ENCODE data around the gene LCN12.

Gene LCN12

GRCh38 chr9:136962163-136962562 is 10.1 kb downstream of the LCN12 start:
- no peak overlapping the region for H2AFZ ChIP-seq (ENCODE audit: low read depth, low read length)
- H3K27me3 ChIP-seq (ENCODE audit: insufficient read depth, low read length): peaks cover 6% of the 10 kb centered on the region
- peaks cover 17% of the 10 kb centered on the region for H3K4me1 ChIP-seq (ENCODE audit: insufficient read depth, low read length)
- H3K9me3 ChIP-seq (ENCODE audit: low read length): no peaks in the 10 kb centered on the region
- H3K36me3 ChIP-seq (ENCODE audit: insufficient read depth, low read length): no peaks in the 10 kb centered on the region
- no peak overlapping the region for H3K4me3 ChIP-seq (ENCODE audit: low read length)

GRCh38 chr9:136962701-136963248 is 10.7 kb downstream of the LCN12 start:
- Histone ChIP-seq H3K27me3 (ENCODE audit: insufficient read depth, low read length) (peaks cover 6% of the 10 kb centered on the region), H3K36me3 (ENCODE audit: insufficient read depth, low read length) (no peaks in the 10 kb centered on the region), H3K4me3 (ENCODE audit: low read length) (no peak overlapping the region), H2AFZ (ENCODE audit: low read depth, low read length) (no peak overlapping the region), H3K9me3 (ENCODE audit: low read length) (no peaks in the 10 kb centered on the region), H3K4me1 (ENCODE audit: insufficient read depth, low read length) (peaks cover 17% of the 10 kb centered on the region)

- Histone ChIP-seq H3K4me3 (ENCODE audit: low read length) (no peak overlapping the region), H3K4me1 (ENCODE audit: insufficient read depth, low read length) (peaks cover 17% of the 10 kb centered on the region), H3K27me3 (ENCODE audit: insufficient read depth, low read length) (peaks cover 6% of the 10 kb centered on the region), H3K9me3 (ENCODE audit: low read length) (no peaks in the 10 kb centered on the region), H3K36me3 (ENCODE audit: insufficient read depth, low read length) (no peaks in the 10 kb centered on the region), H2AFZ (ENCODE audit: low read depth, low read length) (no peak overlapping the region)
Observed at GRCh38 chr9:136963341-136963740, 11.3 kb downstream of the LCN12 start.

- H3K4me3 ChIP-seq (ENCODE audit: low read length): no peak overlapping the region
- H3K36me3 ChIP-seq (ENCODE audit: insufficient read depth, low read length): no peaks in the 10 kb centered on the region
- peaks cover 6% of the 10 kb centered on the region for H3K27me3 ChIP-seq (ENCODE audit: insufficient read depth, low read length)
- no peaks in the 10 kb centered on the region for H3K9me3 ChIP-seq (ENCODE audit: low read length)
- peaks cover 17% of the 10 kb centered on the region for H3K4me1 ChIP-seq (ENCODE audit: insufficient read depth, low read length)
- no peak overlapping the region for H2AFZ ChIP-seq (ENCODE audit: low read depth, low read length)
Observed at GRCh38 chr9:136963751-136964150, 11.7 kb downstream of the LCN12 start.

GRCh38 chr9:136964171-136964689 is 12.2 kb downstream of the LCN12 start:
- Histone ChIP-seq H3K4me3 (ENCODE audit: low read length) (no peak overlapping the region), H3K36me3 (ENCODE audit: insufficient read depth, low read length) (no peaks in the 10 kb centered on the region), H3K4me1 (ENCODE audit: insufficient read depth, low read length) (peaks cover 17% of the 10 kb centered on the region), H3K27me3 (ENCODE audit: insufficient read depth, low read length) (peaks cover 6% of the 10 kb centered on the region), H3K9me3 (ENCODE audit: low read length) (no peaks in the 10 kb centered on the region), H2AFZ (ENCODE audit: low read depth, low read length) (no peak overlapping the region)

GRCh38 chr9:136964833-136965422 is 12.9 kb downstream of the LCN12 start:
- H3K4me1 ChIP-seq (ENCODE audit: insufficient read depth, low read length): peaks cover 17% of the 10 kb centered on the region

GRCh38 chr9:136965771-136966484 is 13.9 kb downstream of the LCN12 start:
- Histone ChIP-seq H3K27me3 (ENCODE audit: insufficient read depth, low read length) (peaks cover 16% of the 10 kb centered on the region), H3K4me1 (ENCODE audit: insufficient read depth, low read length) (peaks cover 17% of the 10 kb centered on the region), H2AFZ (ENCODE audit: low read depth, low read length) (no peak overlapping the region), H3K4me3 (ENCODE audit: low read length) (no peak overlapping the region), H3K9me3 (ENCODE audit: low read length) (no peaks in the 10 kb centered on the region), H3K36me3 (ENCODE audit: insufficient read depth, low read length) (no peaks in the 10 kb centered on the region)

More at GRCh38 chr9:136964833-136965422, 12.9 kb downstream of the LCN12 start:
- H3K4me3 ChIP-seq (ENCODE audit: low read length): no peak overlapping the region
- no peaks in the 10 kb centered on the region for H3K9me3 ChIP-seq (ENCODE audit: low read length)
- no peak overlapping the region for H2AFZ ChIP-seq (ENCODE audit: low read depth, low read length)
- H3K27me3 ChIP-seq (ENCODE audit: insufficient read depth, low read length): peaks cover 7% of the 10 kb centered on the region
- no peaks in the 10 kb centered on the region for H3K36me3 ChIP-seq (ENCODE audit: insufficient read depth, low read length)

GRCh38 chr9:136968333-136969127 is 16.5 kb downstream of the LCN12 start:
- Histone ChIP-seq H3K4me1 (ENCODE audit: insufficient read depth, low read length) (peaks cover 14% of the 10 kb centered on the region), H3K9me3 (ENCODE audit: low read length) (no peaks in the 10 kb centered on the region), H3K4me3 (ENCODE audit: low read length) (no peak overlapping the region), H2AFZ (ENCODE audit: low read depth, low read length) (no peak overlapping the region), H3K27me3 (ENCODE audit: insufficient read depth, low read length) (peaks cover 30% of the 10 kb centered on the region), H3K36me3 (ENCODE audit: insufficient read depth, low read length) (no peaks in the 10 kb centered on the region)

GRCh38 chr9:136969150-136969549 is 17.1 kb downstream of the LCN12 start:
- H3K9me3 ChIP-seq (ENCODE audit: low read length): no peaks in the 10 kb centered on the region
- H3K36me3 ChIP-seq (ENCODE audit: insufficient read depth, low read length): no peaks in the 10 kb centered on the region
- peaks cover 9% of the 10 kb centered on the region for H3K4me1 ChIP-seq (ENCODE audit: insufficient read depth, low read length)
- H2AFZ ChIP-seq (ENCODE audit: low read depth, low read length): no peak overlapping the region
- no peak overlapping the region for H3K4me3 ChIP-seq (ENCODE audit: low read length)
- H3K27me3 ChIP-seq (ENCODE audit: insufficient read depth, low read length): peaks cover 36% of the 10 kb centered on the region

- Histone ChIP-seq H3K4me3 (ENCODE audit: low read length) (no peak overlapping the region), H2AFZ (ENCODE audit: low read depth, low read length) (no peak overlapping the region), H3K9me3 (ENCODE audit: low read length) (no peaks in the 10 kb centered on the region), H3K4me1 (ENCODE audit: insufficient read depth, low read length) (peaks cover 3% of the 10 kb centered on the region), H3K27me3 (ENCODE audit: insufficient read depth, low read length) (peaks cover 41% of the 10 kb centered on the region), H3K36me3 (ENCODE audit: insufficient read depth, low read length) (no peaks in the 10 kb centered on the region)
Observed at GRCh38 chr9:136969774-136970173, 17.7 kb downstream of the LCN12 start.

- H2AFZ ChIP-seq (ENCODE audit: low read depth, low read length): no peak overlapping the region
- H3K36me3 ChIP-seq (ENCODE audit: insufficient read depth, low read length): no peaks in the 10 kb centered on the region
- H3K4me1 ChIP-seq (ENCODE audit: insufficient read depth, low read length): peaks cover 3% of the 10 kb centered on the region
- peaks cover 46% of the 10 kb centered on the region for H3K27me3 ChIP-seq (ENCODE audit: insufficient read depth, low read length)
- peaks cover 5% of the 10 kb centered on the region for H3K9me3 ChIP-seq (ENCODE audit: low read length)
- no peak overlapping the region for H3K4me3 ChIP-seq (ENCODE audit: low read length)
Observed at GRCh38 chr9:136970361-136970760, 18.3 kb downstream of the LCN12 start.

GRCh38 chr9:136971746-136972145 is 19.7 kb downstream of the LCN12 start:
- peaks cover 54% of the 10 kb centered on the region for H3K27me3 ChIP-seq (ENCODE audit: insufficient read depth, low read length)
- no peaks in the 10 kb centered on the region for H3K36me3 ChIP-seq (ENCODE audit: insufficient read depth, low read length)
- no peak overlapping the region for H3K4me3 ChIP-seq (ENCODE audit: low read length)
- peaks cover 5% of the 10 kb centered on the region for H3K9me3 ChIP-seq (ENCODE audit: low read length)
- H2AFZ ChIP-seq (ENCODE audit: low read depth, low read length): no peak overlapping the region
- no peaks in the 10 kb centered on the region for H3K4me1 ChIP-seq (ENCODE audit: insufficient read depth, low read length)

GRCh38 chr9:136972335-136972734 is 20.3 kb downstream of the LCN12 start:
- no peaks in the 10 kb centered on the region for H3K36me3 ChIP-seq (ENCODE audit: insufficient read depth, low read length)
- H3K27me3 ChIP-seq (ENCODE audit: insufficient read depth, low read length): peaks cover 60% of the 10 kb centered on the region

More at GRCh38 chr9:136972335-136972734, 20.3 kb downstream of the LCN12 start:
- no peaks in the 10 kb centered on the region for H3K4me1 ChIP-seq (ENCODE audit: insufficient read depth, low read length)
- peaks cover 5% of the 10 kb centered on the region for H3K9me3 ChIP-seq (ENCODE audit: low read length)
- no peak overlapping the region for H2AFZ ChIP-seq (ENCODE audit: low read depth, low read length)
- H3K4me3 ChIP-seq (ENCODE audit: low read length): no peak overlapping the region
